ENCODE measurements around the gene DCAF7. TPM values are rescaled to one million over a fixed set of nuclear protein-coding genes. Genes with fewer than 3 reads are reported as not detected.

The DCAF7 gene, protein sequence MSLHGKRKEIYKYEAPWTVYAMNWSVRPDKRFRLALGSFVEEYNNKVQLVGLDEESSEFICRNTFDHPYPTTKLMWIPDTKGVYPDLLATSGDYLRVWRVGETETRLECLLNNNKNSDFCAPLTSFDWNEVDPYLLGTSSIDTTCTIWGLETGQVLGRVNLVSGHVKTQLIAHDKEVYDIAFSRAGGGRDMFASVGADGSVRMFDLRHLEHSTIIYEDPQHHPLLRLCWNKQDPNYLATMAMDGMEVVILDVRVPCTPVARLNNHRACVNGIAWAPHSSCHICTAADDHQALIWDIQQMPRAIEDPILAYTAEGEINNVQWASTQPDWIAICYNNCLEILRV
- 28.0 and 45.7 TPM in 2 replicates for total RNA-seq

DNA sequence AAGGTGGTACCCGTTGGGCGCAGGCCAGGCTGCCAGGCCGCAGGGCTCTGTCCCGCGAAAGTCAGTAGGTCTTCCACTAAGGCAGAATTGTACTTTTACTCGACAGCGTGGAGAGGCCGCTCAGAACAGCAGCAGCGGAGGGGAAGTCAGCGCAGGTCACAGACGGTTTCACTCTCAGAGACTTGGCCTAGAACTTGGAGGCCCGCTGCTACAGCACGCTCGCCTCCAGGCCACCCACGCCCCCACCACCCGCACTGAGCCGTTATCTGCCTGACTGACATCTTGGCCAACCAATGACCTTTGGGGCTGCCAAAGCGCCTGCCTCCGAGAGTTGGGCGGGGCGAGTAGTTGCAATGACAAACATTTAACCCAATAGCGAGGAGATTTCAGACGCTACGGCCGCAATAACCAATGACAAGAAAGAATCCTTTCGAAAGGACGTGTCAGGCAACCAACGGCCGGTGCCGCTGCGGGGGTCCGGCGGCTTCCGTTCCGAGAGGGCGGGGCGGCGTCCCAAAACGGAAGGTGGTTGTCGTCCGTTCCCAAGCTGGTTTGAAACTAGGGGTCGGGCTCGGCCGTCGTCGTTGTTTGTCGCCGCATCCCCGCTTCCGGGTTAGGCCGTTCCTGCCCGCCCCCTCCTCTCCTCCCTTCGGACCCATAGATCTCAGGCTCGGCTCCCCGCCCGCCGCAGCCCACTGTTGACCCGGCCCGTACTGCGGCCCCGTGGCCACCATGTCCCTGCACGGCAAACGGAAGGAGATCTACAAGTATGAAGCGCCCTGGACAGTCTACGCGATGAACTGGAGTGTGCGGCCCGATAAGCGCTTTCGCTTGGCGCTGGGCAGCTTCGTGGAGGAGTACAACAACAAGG, at the start of gene DCAF7:
DCAF7 (plus strand) TSS at position 532 of the 871 bp plus-strand sequence; CDS start at position 733, 201 bp downstream.

DNA sequence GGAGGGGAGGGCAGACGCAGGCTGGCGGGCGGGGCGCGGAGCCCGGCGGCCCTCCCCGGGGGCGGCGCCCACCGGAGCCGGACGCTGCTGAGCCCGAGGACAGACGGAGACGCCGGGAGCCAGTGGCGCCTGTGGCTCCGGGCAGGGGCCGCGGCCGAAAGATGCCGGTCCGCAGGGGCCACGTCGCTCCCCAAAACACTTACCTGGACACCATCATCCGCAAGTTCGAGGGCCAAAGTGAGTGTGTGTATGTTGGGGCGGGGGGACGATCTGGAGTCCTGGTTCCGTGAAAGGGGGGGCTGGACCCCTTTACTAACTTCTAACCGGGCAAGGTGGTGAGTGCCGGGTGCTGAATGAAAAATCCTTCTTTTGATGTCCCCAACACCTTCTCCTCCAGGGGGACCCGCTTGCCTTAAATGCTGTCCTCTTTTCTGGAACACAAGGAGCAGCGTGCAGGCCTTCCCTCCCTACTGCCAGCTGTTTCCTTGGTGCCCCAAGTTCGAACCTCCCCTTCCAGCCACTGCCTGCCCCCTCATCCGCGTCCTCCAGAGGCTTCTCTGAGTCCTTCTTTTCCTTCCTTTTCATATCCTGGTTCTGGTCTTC, 26.9 kb upstream of the DCAF7 start, which contains the start of gene KCNH6:
KCNH6 (plus strand) TSS at position 106 of the 603 bp plus-strand sequence; CDS start at position 162, 56 bp downstream.

DNA sequence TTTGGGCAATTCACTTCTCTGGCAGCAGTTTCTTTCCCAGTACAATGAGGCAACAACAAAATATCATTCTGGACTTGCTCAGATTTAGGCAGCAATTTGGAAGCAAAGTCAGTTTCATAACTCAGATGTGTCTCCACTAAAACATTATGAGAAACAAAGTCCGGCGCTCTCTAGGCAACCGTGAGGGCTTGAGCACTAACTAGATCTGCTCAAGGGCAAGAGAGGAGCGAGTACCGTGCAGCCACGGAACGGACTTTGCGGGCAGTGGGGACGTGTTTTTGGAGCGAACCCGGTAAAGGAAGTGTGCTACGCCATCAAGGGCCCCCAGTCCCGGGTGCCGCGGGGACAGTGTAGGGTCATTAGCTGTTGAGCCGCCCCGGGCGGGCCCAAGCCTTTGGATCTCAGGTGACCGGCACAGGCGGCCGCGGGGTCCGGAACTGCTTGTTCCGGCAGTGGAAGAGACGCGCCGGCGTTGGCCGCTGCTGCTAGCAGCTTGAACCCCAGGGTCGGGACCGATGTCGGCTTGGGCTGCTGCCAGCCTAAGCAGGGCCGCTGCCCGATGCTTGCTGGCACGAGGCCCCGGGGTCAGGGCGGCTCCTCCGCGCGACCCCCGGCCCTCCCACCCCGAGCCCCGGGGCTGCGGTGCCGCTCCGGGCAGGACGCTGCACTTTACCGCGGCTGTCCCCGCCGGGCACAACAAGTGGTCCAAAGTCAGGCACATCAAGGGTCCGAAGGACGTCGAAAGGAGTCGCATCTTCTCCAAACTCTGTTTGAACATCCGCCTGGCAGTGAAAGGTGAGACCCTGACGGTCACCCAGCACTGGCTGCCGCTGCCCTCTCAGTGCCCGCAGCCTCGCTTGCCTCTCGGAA, 50.5 kb downstream of the DCAF7 start, which contains the start of gene TACO1:
TACO1 (plus strand) TSS at position 327 of the 870 bp plus-strand sequence; CDS start at position 516, 189 bp downstream.

DNA sequence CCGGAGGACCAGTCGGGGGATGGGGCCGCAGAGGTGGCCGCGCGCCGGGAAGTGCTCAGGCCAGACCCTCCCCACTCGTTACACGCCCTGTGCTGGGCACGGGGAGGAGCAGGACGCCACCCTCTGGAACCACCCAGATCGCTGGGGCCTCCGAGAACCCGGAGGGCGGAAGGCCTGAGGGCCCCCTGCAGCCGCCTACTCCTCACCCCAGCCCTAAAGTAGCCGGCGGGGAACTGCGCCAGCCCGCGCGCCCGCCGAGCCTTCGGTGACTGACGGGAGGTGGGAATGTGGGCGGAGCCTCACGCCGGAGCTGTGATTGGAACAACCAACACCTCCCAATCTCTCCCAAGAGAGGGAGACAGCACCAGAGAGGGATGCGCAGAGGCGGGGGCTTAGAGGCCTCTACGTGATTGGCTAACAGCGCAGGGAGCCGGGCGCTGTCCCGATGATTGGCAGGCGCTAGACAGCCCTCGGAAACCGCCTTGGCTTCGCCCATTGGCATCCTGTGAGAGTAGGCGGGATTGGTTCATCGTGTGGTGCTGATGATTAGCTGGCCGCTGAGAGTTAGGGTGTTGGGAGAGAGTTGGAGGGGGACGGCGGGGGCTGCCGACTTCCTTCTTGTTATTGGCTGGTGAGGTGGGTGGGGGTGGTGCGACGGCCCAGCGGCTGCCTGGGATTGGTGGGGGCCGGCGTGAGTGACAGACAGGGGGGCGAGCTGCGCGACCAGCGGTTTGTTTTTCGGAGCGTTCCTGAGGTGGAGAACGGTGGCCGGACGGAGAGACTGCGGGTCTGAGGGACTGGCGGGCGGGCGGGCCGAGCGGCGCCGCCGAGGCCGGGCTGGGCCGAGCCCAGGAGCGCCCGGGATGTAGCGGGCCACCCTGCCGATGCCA, 71.7 kb downstream of the DCAF7 start, which contains the start of gene MAP3K3:
MAP3K3 (plus strand) TSS at position 734 of the 890 bp plus-strand sequence. CDS start 343 bp downstream, outside the sequence.

Small RNA genes lying within 50 kb of the gene (small RNA-seq; reads per million reads assigned to genes)
- not detected for gene RNU6-288P (ENCODE audit: low replicate concordance)

Other genes with a start within 250 kb of the DCAF7 start
- 11.9 and 18.6 TPM in 2 replicates for gene CYB561, start 104.2 kb upstream of the DCAF7 start, total RNA-seq
- gene ACE, start 73.4 kb upstream of the DCAF7 start, total RNA-seq = 0.14 and 0.44 TPM in 2 replicates
- gene KCNH6, start 27.1 kb upstream of the DCAF7 start, total RNA-seq = 0.14 TPM in 1 of 2 replicates, not detected in the other
- gene TACO1, start 50.4 kb downstream of the DCAF7 start, total RNA-seq = 14.2 and 23.5 TPM in 2 replicates
- 41.1 and 43.2 TPM in 2 replicates for gene MAP3K3, start 71.9 kb downstream of the DCAF7 start, total RNA-seq
- 9.9 and 16.6 TPM in 2 replicates for gene LIMD2, start 149.6 kb downstream of the DCAF7 start, total RNA-seq
- gene STRADA, start 191.3 kb downstream of the DCAF7 start, total RNA-seq = 19.3 and 35.8 TPM in 2 replicates
- gene CCDC47, start 223.1 kb downstream of the DCAF7 start, total RNA-seq = 64.7 and 105 TPM in 2 replicates
- gene DDX42, start 223.7 kb downstream of the DCAF7 start, total RNA-seq = 71.2 and 81.4 TPM in 2 replicates

Data from placental pericyte (primary cell).